Liver (tissue), 3 donors: ENCODE measurements around the gene WNT11.

Experiments
- FOXA1 ChIP-seq: IDR thresholded peaks from 2 replicates; pipeline ENCODE4 v1.6.1; 2016; ENCODE audit warnings: antibody characterized with exemption
- GABPA ChIP-seq, 2 donors: IDR thresholded peaks in 1 of 2; conservative IDR thresholded peaks in 1 of 2; 2 replicates each; pipeline ENCODE4 v1.6.1; 2016; ENCODE audit warnings: antibody characterized with exemption in 2 of 2, mild to moderate bottlenecking in 1 of 2, moderate library complexity in 1 of 2
- HNF4G ChIP-seq: IDR thresholded peaks from 2 replicates; pipeline ENCODE4 v1.6.1; 2016; ENCODE audit warnings: antibody characterized with exemption
- JUND ChIP-seq, 2 donors: IDR thresholded peaks; 2 replicates each; pipeline ENCODE4 v1.6.1; 2016; ENCODE audit warnings: antibody characterized with exemption in 2 of 2
- NR2F2 ChIP-seq: IDR thresholded peaks from 2 replicates; pipeline ENCODE4 v1.6.1; 2016; ENCODE audit warnings: antibody characterized with exemption
- RAD21 ChIP-seq, 2 donors: IDR thresholded peaks; 2 replicates each; pipeline ENCODE4 v1.6.1; 2016; ENCODE audit warnings: antibody characterized with exemption in 2 of 2, mild to moderate bottlenecking in 2 of 2
- REST ChIP-seq: IDR thresholded peaks from 2 replicates; pipeline ENCODE4 v1.6.1; 2016; ENCODE audit warnings: antibody characterized with exemption, mild to moderate bottlenecking
- RXRA ChIP-seq, 2 donors: IDR thresholded peaks; 2 replicates each; pipeline ENCODE4 v1.6.1; 2017 to 2018; ENCODE audit warnings: antibody characterized with exemption in 2 of 2, mild to moderate bottlenecking in 1 of 2
- SP1 ChIP-seq: IDR thresholded peaks from 2 replicates; pipeline ENCODE4 v1.6.1; 2018; ENCODE audit warnings: antibody characterized with exemption, mild to moderate bottlenecking
- TAF1 ChIP-seq: conservative IDR thresholded peaks from 2 replicates; pipeline ENCODE4 v1.6.1; 2016; ENCODE audit warnings: antibody characterized with exemption, mild to moderate bottlenecking
- YY1 ChIP-seq: IDR thresholded peaks from 2 replicates; pipeline ENCODE4 v1.6.1; 2016; ENCODE audit warnings: antibody characterized with exemption, mild to moderate bottlenecking
- ZBTB33 ChIP-seq: IDR thresholded peaks from 2 replicates; pipeline ENCODE4 v1.6.1; 2016; ENCODE audit warnings: antibody characterized with exemption
- TF ChIP-seq, protein P1 (sequence below): fragments of 150-350 bp; IDR thresholded peaks from 2 replicates; pipeline ENCODE4 v1.5.1; 2017; ENCODE audit warnings: improper control_type of control experiment, low read depth, low read length; ENCODE audit not compliant: missing input control
- TF ChIP-seq, protein P2 (sequence below): IDR thresholded peaks from 2 replicates; pipeline ENCODE4 v1.6.1; 2016; ENCODE audit warnings: antibody characterized with exemption
- donor health status: healthy.
- donor health status: healthy.

DNA sequence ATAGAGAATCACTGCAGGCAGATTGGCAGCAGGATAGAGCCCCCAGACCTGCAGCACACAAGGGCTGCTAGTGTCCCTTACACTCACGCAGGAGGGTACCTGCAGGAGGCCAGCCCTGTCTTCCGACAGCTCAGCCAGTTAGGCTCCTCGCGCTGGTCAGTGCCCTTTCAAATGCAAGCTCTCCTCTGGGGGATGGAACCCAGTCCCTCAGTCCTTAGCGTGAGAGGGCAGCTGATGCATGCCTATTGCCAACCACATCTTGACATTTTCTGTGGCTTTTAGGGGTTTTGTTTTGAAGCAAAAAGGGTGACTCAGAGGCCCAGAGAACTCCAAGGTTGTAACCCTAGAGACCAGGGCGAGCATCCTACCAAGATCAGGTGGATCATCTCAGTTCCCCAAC is 40.0 kb downstream of the WNT11 start:
- no peak for TF ChIP-seq RAD21 (IDR thresholded peaks at IDR 0.05)
- TF ChIP-seq, protein P1, sequence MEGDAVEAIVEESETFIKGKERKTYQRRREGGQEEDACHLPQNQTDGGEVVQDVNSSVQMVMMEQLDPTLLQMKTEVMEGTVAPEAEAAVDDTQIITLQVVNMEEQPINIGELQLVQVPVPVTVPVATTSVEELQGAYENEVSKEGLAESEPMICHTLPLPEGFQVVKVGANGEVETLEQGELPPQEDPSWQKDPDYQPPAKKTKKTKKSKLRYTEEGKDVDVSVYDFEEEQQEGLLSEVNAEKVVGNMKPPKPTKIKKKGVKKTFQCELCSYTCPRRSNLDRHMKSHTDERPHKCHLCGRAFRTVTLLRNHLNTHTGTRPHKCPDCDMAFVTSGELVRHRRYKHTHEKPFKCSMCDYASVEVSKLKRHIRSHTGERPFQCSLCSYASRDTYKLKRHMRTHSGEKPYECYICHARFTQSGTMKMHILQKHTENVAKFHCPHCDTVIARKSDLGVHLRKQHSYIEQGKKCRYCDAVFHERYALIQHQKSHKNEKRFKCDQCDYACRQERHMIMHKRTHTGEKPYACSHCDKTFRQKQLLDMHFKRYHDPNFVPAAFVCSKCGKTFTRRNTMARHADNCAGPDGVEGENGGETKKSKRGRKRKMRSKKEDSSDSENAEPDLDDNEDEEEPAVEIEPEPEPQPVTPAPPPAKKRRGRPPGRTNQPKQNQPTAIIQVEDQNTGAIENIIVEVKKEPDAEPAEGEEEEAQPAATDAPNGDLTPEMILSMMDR, result no peak
- no peak for TF ChIP-seq REST
- TF ChIP-seq, protein P2, sequence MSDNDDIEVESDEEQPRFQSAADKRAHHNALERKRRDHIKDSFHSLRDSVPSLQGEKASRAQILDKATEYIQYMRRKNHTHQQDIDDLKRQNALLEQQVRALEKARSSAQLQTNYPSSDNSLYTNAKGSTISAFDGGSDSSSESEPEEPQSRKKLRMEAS, result no peak
- no peak for TF ChIP-seq SP1
- no peak for TF ChIP-seq NR2F2
- no peak for TF ChIP-seq ZBTB33
- no peak for TF ChIP-seq TAF1
- TF ChIP-seq GABPA (IDR thresholded peaks at IDR 0.05 in 1 of 2, conservative IDR thresholded peaks at IDR 0.05 in 1 of 2), result no peak
- TF ChIP-seq YY1, result no peak
- TF ChIP-seq FOXA1, result no peak
- TF ChIP-seq RXRA (IDR thresholded peaks at IDR 0.05), result no peak
- no peak for TF ChIP-seq JUND (IDR thresholded peaks at IDR 0.05)
- TF ChIP-seq HNF4G, result no peak
